ENCODE data around the gene ZNF584.

- TF ChIP-seq YY1 (IDR thresholded peaks at IDR 0.05; ENCODE audit: insufficient read depth, insufficient read length) (no peak), ZNF274 (IDR thresholded peaks at IDR 0.05; ENCODE audit: low read depth, low read length) (no peak)
Measured at GRCh38 chr19:58460039-58460438, 51.6 kb downstream of the ZNF584 start.

Measured in NT2/D1 (cell line).